Stimulated activated CD8-positive, alpha-beta memory T cell treated with anti-CD3 and anti-CD28 coated beads, Interleukin-12 subunit alpha, Interleukin-12 subunit beta, amount 100 ng/mL, for 1 hour (primary cell): ENCODE data around the gene ZSCAN16.
"Not testable (repeated sequence)": the region's sequence is repeated elsewhere in the genome, so short reads cannot be mapped to it uniquely, and the experiment has no call there.

ENCODE experiments used
- DNase-seq: peaks from one replicate; pipeline ENCODE4 v3.0.0-alpha.2; 2020; ENCODE audit warnings: low read depth

The ZSCAN16 gene

GRCh38 chr6:28124350-28124970 is at the start of gene ZSCAN16:
Gene ZSCAN16 (plus strand): TSS chr6:28124609. CDS start chr6:28125444, 835 bp downstream.
- DNase-seq, result peak; percentile 51

GRCh38 chr6:28078050-28078449 is 46.4 kb upstream of the ZSCAN16 start:
- no peak for DNase-seq

GRCh38 chr6:28078836-28079235 is 45.6 kb upstream of the ZSCAN16 start:
- DNase-seq, result no peak

GRCh38 chr6:28080381-28080630 is 44.1 kb upstream of the ZSCAN16 start, which contains the start of gene ZNF165:
Gene ZNF165 (plus strand): TSS chr6:28080568. CDS start chr6:28085481, 4,913 bp downstream.
- not testable (repeated sequence) for DNase-seq

- peak; percentile 87 for DNase-seq
Observed at GRCh38 chr6:28080631-28081485, 43.6 kb upstream of the ZSCAN16 start.

- no peak for DNase-seq
Observed at GRCh38 chr6:28081486-28081751, 43.0 kb upstream of the ZSCAN16 start.

- no peak for DNase-seq
Observed at GRCh38 chr6:28082939-28083338, 41.5 kb upstream of the ZSCAN16 start.

- no peak for DNase-seq
Observed at GRCh38 chr6:28089054-28089453, 35.4 kb upstream of the ZSCAN16 start.

GRCh38 chr6:28090917-28091586 is 33.4 kb upstream of the ZSCAN16 start:
- no peak for DNase-seq

- not testable (repeated sequence) for DNase-seq
Observed at GRCh38 chr6:28102222-28102621, 22.2 kb upstream of the ZSCAN16 start.

- not testable (repeated sequence) for DNase-seq
Observed at GRCh38 chr6:28102699-28103098, 21.7 kb upstream of the ZSCAN16 start.

GRCh38 chr6:28104392-28105244 is 19.8 kb upstream of the ZSCAN16 start:
- peak; percentile 64 for DNase-seq

GRCh38 chr6:28105245-28105639 is 19.2 kb upstream of the ZSCAN16 start:
- DNase-seq, result no peak

- no peak for DNase-seq
Observed at GRCh38 chr6:28107506-28107905, 16.9 kb upstream of the ZSCAN16 start.

- DNase-seq, result no peak
Observed at GRCh38 chr6:28111964-28112363, 12.4 kb upstream of the ZSCAN16 start.

GRCh38 chr6:28115799-28116198 is 8.6 kb upstream of the ZSCAN16 start:
- no peak for DNase-seq

- DNase-seq, result no peak
Observed at GRCh38 chr6:28117386-28118050, 6.9 kb upstream of the ZSCAN16 start.

- DNase-seq, result no peak
Observed at GRCh38 chr6:28118217-28118616, 6.2 kb upstream of the ZSCAN16 start.

GRCh38 chr6:28121876-28122275 is 2.5 kb upstream of the ZSCAN16 start:
- no peak for DNase-seq

GRCh38 chr6:28122283-28122682 is 2.1 kb upstream of the ZSCAN16 start:
- DNase-seq, result not testable (repeated sequence)

- DNase-seq, result no peak
Observed at GRCh38 chr6:28124971-28125353, 553 bp downstream of the ZSCAN16 start.

GRCh38 chr6:28125401-28125800 is 992 bp downstream of the ZSCAN16 start:
- DNase-seq, result no peak
